Loucy (cell line): ENCODE data around the gene PHKG1.

Experiments
- EZH2phosphoT487 ChIP-seq: fragments of 200-600 bp; IDR thresholded peaks from 2 replicates; pipeline ENCODE4 v1.6.1; 2018; ENCODE audit warnings: antibody characterized with exemption, mild to moderate bottlenecking, moderate library complexity, borderline replicate concordance
- TF ChIP-seq, protein P1 (sequence below): fragments of 200-600 bp; sonication (generic); conservative IDR thresholded peaks from 2 replicates; pipeline ENCODE4 v1.5.1; 2014; ENCODE audit warnings: mild to moderate bottlenecking, antibody characterized with exemption, low read length

DNA sequence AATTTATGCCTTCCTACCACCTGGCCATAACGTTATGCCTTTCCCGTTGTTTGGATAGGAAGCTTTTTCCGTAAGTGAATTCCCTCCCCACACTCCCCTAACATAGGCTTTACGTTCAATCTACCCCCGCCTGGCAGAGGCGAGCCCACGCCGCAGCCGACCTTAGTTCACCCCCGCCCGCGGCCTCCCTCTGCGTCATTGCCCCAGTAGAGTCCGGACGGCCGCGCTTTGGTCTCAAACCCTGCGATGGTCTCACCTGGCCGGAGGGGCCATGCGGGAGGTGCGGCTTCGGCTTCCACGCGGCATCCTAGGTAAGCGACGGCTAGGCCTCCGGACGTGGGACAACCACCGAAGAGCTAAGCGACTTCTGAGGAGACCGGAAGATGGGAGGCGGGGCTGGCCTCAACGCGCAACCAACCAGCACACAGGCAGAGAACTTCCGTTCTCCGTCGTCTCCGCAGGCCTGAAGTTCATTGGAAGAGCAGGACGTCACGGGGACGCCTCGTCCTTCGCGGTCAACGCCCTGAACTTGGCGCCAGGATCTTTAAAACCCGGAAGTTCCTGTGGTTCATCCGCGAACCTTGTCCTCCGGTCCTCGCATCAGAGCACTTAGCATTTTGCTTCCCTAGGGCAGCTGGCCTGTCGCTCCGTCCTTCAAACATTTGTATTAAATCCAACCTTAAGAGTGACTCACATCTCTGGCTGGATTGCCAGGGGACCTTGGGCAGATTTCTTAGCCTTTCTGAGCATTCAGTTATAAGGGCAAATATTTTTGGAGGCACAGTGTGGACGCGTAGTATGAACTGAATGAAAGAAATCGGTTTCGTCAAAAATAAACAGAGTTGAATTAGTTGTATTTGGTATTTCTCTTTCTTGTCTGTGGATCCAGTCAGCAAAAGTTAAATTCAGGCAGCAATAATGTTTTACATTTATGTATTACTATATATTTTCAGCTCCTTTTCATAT lies 13.6 kb upstream of the PHKG1 start, which contains the start of gene CHCHD2:
- TF ChIP-seq, protein P1, sequence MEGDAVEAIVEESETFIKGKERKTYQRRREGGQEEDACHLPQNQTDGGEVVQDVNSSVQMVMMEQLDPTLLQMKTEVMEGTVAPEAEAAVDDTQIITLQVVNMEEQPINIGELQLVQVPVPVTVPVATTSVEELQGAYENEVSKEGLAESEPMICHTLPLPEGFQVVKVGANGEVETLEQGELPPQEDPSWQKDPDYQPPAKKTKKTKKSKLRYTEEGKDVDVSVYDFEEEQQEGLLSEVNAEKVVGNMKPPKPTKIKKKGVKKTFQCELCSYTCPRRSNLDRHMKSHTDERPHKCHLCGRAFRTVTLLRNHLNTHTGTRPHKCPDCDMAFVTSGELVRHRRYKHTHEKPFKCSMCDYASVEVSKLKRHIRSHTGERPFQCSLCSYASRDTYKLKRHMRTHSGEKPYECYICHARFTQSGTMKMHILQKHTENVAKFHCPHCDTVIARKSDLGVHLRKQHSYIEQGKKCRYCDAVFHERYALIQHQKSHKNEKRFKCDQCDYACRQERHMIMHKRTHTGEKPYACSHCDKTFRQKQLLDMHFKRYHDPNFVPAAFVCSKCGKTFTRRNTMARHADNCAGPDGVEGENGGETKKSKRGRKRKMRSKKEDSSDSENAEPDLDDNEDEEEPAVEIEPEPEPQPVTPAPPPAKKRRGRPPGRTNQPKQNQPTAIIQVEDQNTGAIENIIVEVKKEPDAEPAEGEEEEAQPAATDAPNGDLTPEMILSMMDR = no peak
- TF ChIP-seq EZH2phosphoT487 = no peak
